ENCODE data around the gene TMPRSS13.

Gene TMPRSS13

GRCh38 chr11:117931971-117932370 is 2.8 kb upstream of the TMPRSS13 start:
- H2AK5ac ChIP-seq (ENCODE audit: low read length): no peak overlapping the region
- no peaks in the 10 kb centered on the region for H3K27me3 ChIP-seq (ENCODE audit: insufficient read depth, low read length, poor library complexity)
- H2BK15ac ChIP-seq (replicated peaks; ENCODE audit: low read depth): no peak overlapping the region
- no peak overlapping the region for H3K27ac ChIP-seq (ENCODE audit: low read depth, low read length)
- no peak overlapping the region for H3K18ac ChIP-seq (ENCODE audit: low read length)
- H4K8ac ChIP-seq (ENCODE audit: low read depth, low read length): no peak overlapping the region
- no peak overlapping the region for H3K4me3 ChIP-seq (ENCODE audit: low read length)
- no peak overlapping the region for H2BK120ac ChIP-seq (ENCODE audit: low read depth, low read length)
- no peaks in the 10 kb centered on the region for H3K79me1 ChIP-seq (ENCODE audit: low read length)
- no peak for DNase-seq
- H3K56ac ChIP-seq (ENCODE audit: low read length): no peak overlapping the region
- no peaks in the 10 kb centered on the region for H3K36me3 ChIP-seq (ENCODE audit: control insufficient read depth, insufficient read depth, low read length)
- peak overlapping the region; percentile 27 for H3K4ac ChIP-seq (ENCODE audit: low read depth, low read length)
- no peak overlapping the region for H3K4me2 ChIP-seq (ENCODE audit: low read length)
- H3K4me1 ChIP-seq (ENCODE audit: control insufficient read depth, low read depth, low read length): peaks cover 17% of the 10 kb centered on the region
- H3K9ac ChIP-seq (ENCODE audit: low read length): no peak overlapping the region
- H4K5ac ChIP-seq (ENCODE audit: low read length): no peak overlapping the region
- WGBS (ENCODE audit: extremely low coverage, insufficient coverage, low lambda C conversion rate): no CpG with 5 or more reads among the region's 2 CpGs
- no peaks in the 10 kb centered on the region for H3K79me2 ChIP-seq (ENCODE audit: control insufficient read depth, insufficient read depth, low read length)
- H2BK5ac ChIP-seq (ENCODE audit: low read length): no peak overlapping the region
- no peak overlapping the region for H3K23ac ChIP-seq (ENCODE audit: low read length)

- no peaks in the 10 kb centered on the region for H3K79me2 ChIP-seq (ENCODE audit: control insufficient read depth, insufficient read depth, low read length)
- DNase-seq: no peak
- no peak overlapping the region for H3K18ac ChIP-seq (ENCODE audit: low read length)
- peak overlapping the region; percentile 27 for H3K4ac ChIP-seq (ENCODE audit: low read depth, low read length)
- no peak overlapping the region for H2AK5ac ChIP-seq (ENCODE audit: low read length)
- H2BK15ac ChIP-seq (replicated peaks; ENCODE audit: low read depth): no peak overlapping the region
- no peak overlapping the region for H2BK5ac ChIP-seq (ENCODE audit: low read length)
- no peaks in the 10 kb centered on the region for H3K36me3 ChIP-seq (ENCODE audit: control insufficient read depth, insufficient read depth, low read length)
- no peaks in the 10 kb centered on the region for H3K27me3 ChIP-seq (ENCODE audit: insufficient read depth, low read length, poor library complexity)
- no peak overlapping the region for H3K4me3 ChIP-seq (ENCODE audit: low read length)
- no peak overlapping the region for H4K8ac ChIP-seq (ENCODE audit: low read depth, low read length)
- H3K4me1 ChIP-seq (ENCODE audit: control insufficient read depth, low read depth, low read length): peaks cover 17% of the 10 kb centered on the region
- H2BK120ac ChIP-seq (ENCODE audit: low read depth, low read length): no peak overlapping the region
- no CpG with 5 or more reads among the region's 10 CpGs for WGBS (ENCODE audit: extremely low coverage, insufficient coverage, low lambda C conversion rate)
- H3K79me1 ChIP-seq (ENCODE audit: low read length): no peaks in the 10 kb centered on the region
- no peak overlapping the region for H3K27ac ChIP-seq (ENCODE audit: low read depth, low read length)
- H4K5ac ChIP-seq (ENCODE audit: low read length): no peak overlapping the region
- no peak overlapping the region for H3K56ac ChIP-seq (ENCODE audit: low read length)
- no peak overlapping the region for H3K23ac ChIP-seq (ENCODE audit: low read length)
- H3K9ac ChIP-seq (ENCODE audit: low read length): no peak overlapping the region
- H3K4me2 ChIP-seq (ENCODE audit: low read length): no peak overlapping the region
Measured at GRCh38 chr11:117931331-117931950, 2.2 kb upstream of the TMPRSS13 start.

- no peak overlapping the region for H2BK5ac ChIP-seq (ENCODE audit: low read length)
- H3K79me1 ChIP-seq (ENCODE audit: low read length): no peaks in the 10 kb centered on the region
- H2BK15ac ChIP-seq (replicated peaks; ENCODE audit: low read depth): no peak overlapping the region
- no peak overlapping the region for H4K5ac ChIP-seq (ENCODE audit: low read length)
- no CpG with 5 or more reads among the region's 9 CpGs for WGBS (ENCODE audit: extremely low coverage, insufficient coverage, low lambda C conversion rate)
- no peak for DNase-seq
- peak overlapping the region; percentile 28 for H3K4ac ChIP-seq (ENCODE audit: low read depth, low read length)
- no peaks in the 10 kb centered on the region for H3K36me3 ChIP-seq (ENCODE audit: control insufficient read depth, insufficient read depth, low read length)
- no peak overlapping the region for H3K27ac ChIP-seq (ENCODE audit: low read depth, low read length)
- H3K18ac ChIP-seq (ENCODE audit: low read length): no peak overlapping the region
- H3K56ac ChIP-seq (ENCODE audit: low read length): peak overlapping the region; percentile 54
- no peaks in the 10 kb centered on the region for H3K27me3 ChIP-seq (ENCODE audit: insufficient read depth, low read length, poor library complexity)
- H3K4me1 ChIP-seq (ENCODE audit: control insufficient read depth, low read depth, low read length): peaks cover 17% of the 10 kb centered on the region
- H3K4me2 ChIP-seq (ENCODE audit: low read length): no peak overlapping the region
- no peak overlapping the region for H3K9ac ChIP-seq (ENCODE audit: low read length)
- no peak overlapping the region for H3K23ac ChIP-seq (ENCODE audit: low read length)
- no peak overlapping the region for H2AK5ac ChIP-seq (ENCODE audit: low read length)
- H3K79me2 ChIP-seq (ENCODE audit: control insufficient read depth, insufficient read depth, low read length): no peaks in the 10 kb centered on the region
- H2BK120ac ChIP-seq (ENCODE audit: low read depth, low read length): no peak overlapping the region
- H4K8ac ChIP-seq (ENCODE audit: low read depth, low read length): no peak overlapping the region
- no peak overlapping the region for H3K4me3 ChIP-seq (ENCODE audit: low read length)
Measured at GRCh38 chr11:117930668-117931330, 1.6 kb upstream of the TMPRSS13 start.

- Histone ChIP-seq H2BK15ac (replicated peaks; ENCODE audit: low read depth) (no peak overlapping the region), H3K4me3 (ENCODE audit: low read length) (no peak overlapping the region), H3K4me1 (ENCODE audit: control insufficient read depth, low read depth, low read length) (peaks cover 17% of the 10 kb centered on the region), H3K4me2 (ENCODE audit: low read length) (no peak overlapping the region), H3K9ac (ENCODE audit: low read length) (no peak overlapping the region), H2AK5ac (ENCODE audit: low read length) (no peak overlapping the region), H3K79me2 (ENCODE audit: control insufficient read depth, insufficient read depth, low read length) (no peaks in the 10 kb centered on the region), H3K27me3 (ENCODE audit: insufficient read depth, low read length, poor library complexity) (no peaks in the 10 kb centered on the region), H3K79me1 (ENCODE audit: low read length) (no peaks in the 10 kb centered on the region), H3K4ac (ENCODE audit: low read depth, low read length) (peak overlapping the region; percentile 28), H3K56ac (ENCODE audit: low read length) (peak overlapping the region; percentile 54), H3K36me3 (ENCODE audit: control insufficient read depth, insufficient read depth, low read length) (no peaks in the 10 kb centered on the region), H3K23ac (ENCODE audit: low read length) (no peak overlapping the region), H4K8ac (ENCODE audit: low read depth, low read length) (no peak overlapping the region), H3K18ac (ENCODE audit: low read length) (peak overlapping the region; percentile 43), H2BK5ac (ENCODE audit: low read length) (no peak overlapping the region), H3K27ac (ENCODE audit: low read depth, low read length) (no peak overlapping the region), H4K5ac (ENCODE audit: low read length) (no peak overlapping the region), H2BK120ac (ENCODE audit: low read depth, low read length) (no peak overlapping the region)
- peak; percentile 37 for DNase-seq
- no CpG with 5 or more reads among the region's 7 CpGs for WGBS (ENCODE audit: extremely low coverage, insufficient coverage, low lambda C conversion rate)
Measured at GRCh38 chr11:117929916-117930570, 841 bp upstream of the TMPRSS13 start.

- no peak overlapping the region for H3K4me2 ChIP-seq (ENCODE audit: low read length)
- H2BK5ac ChIP-seq (ENCODE audit: low read length): no peak overlapping the region
- no peak overlapping the region for H3K4me3 ChIP-seq (ENCODE audit: low read length)
- no peak overlapping the region for H4K8ac ChIP-seq (ENCODE audit: low read depth, low read length)
- peak overlapping the region; percentile 59 for H3K56ac ChIP-seq (ENCODE audit: low read length)
- no peak overlapping the region for H3K9ac ChIP-seq (ENCODE audit: low read length)
- no peaks in the 10 kb centered on the region for H3K36me3 ChIP-seq (ENCODE audit: control insufficient read depth, insufficient read depth, low read length)
- H3K27me3 ChIP-seq (ENCODE audit: insufficient read depth, low read length, poor library complexity): no peaks in the 10 kb centered on the region
- no peaks in the 10 kb centered on the region for H3K79me2 ChIP-seq (ENCODE audit: control insufficient read depth, insufficient read depth, low read length)
- no peak overlapping the region for H3K27ac ChIP-seq (ENCODE audit: low read depth, low read length)
- peaks cover 17% of the 10 kb centered on the region for H3K4me1 ChIP-seq (ENCODE audit: control insufficient read depth, low read depth, low read length)
- no peak for DNase-seq
- H3K18ac ChIP-seq (ENCODE audit: low read length): no peak overlapping the region
- WGBS (ENCODE audit: extremely low coverage, insufficient coverage, low lambda C conversion rate): no CpG with 5 or more reads among the region's 6 CpGs
- H2BK15ac ChIP-seq (replicated peaks; ENCODE audit: low read depth): no peak overlapping the region
- peak overlapping the region; percentile 71 for H2AK5ac ChIP-seq (ENCODE audit: low read length)
- no peak overlapping the region for H2BK120ac ChIP-seq (ENCODE audit: low read depth, low read length)
- peak overlapping the region; percentile 37 for H3K4ac ChIP-seq (ENCODE audit: low read depth, low read length)
- H3K23ac ChIP-seq (ENCODE audit: low read length): peak overlapping the region; percentile 60
- no peak overlapping the region for H4K5ac ChIP-seq (ENCODE audit: low read length)
- no peaks in the 10 kb centered on the region for H3K79me1 ChIP-seq (ENCODE audit: low read length)
Measured at GRCh38 chr11:117928446-117929141, 608 bp downstream of the TMPRSS13 start.
